HEK293 (cell line): Measurements from ENCODE around the gene SPACA4.

Source experiments
- CTCF ChIA-PET: fragments of 350-600 bp; formaldehyde crosslinking; extraction: SDS; loops from one replicate; lab custom pipeline; 2021; ENCODE audit warnings: antibody characterized with exemption; lab: Yijun Ruan, JAX
- POLR2A ChIA-PET: fragments of 300-600 bp; formaldehyde crosslinking; extraction: SDS; loops from one replicate; lab custom pipeline; 2020; ENCODE audit warnings: antibody characterized with exemption, inconsistent platforms; lab: Yijun Ruan, JAX
- H3K27ac ChIP-seq: fragments of 200-500 bp; sonication (Bioruptor generic); 2 replicates; pipeline ENCODE4 v1.5.1; 2014; ENCODE audit warnings: low read depth, low read length, control low read depth, inconsistent platforms; ENCODE audit errors: extremely low read depth
- H3K36me3 ChIP-seq, 2 experiments: fragments of 200-500 bp in 1 of 2; sonication (Bioruptor generic) in 1 of 2; 1 replicate in 1 of 2; 2 replicates in 1 of 2; pipeline ENCODE4 v1.5.1; 2014 to 2017; ENCODE audit warnings: inconsistent platforms in 2 of 2, low read length in 2 of 2; ENCODE audit not compliant: control insufficient read depth in 2 of 2, insufficient read depth in 1 of 2
- H3K4me1 ChIP-seq: fragments of 200-500 bp; sonication (Bioruptor generic); 2 replicates; pipeline ENCODE4 v1.5.1; 2014; ENCODE audit warnings: mild to moderate bottlenecking, low read length, inconsistent platforms; ENCODE audit not compliant: control insufficient read depth, insufficient read depth
- H3K4me3 ChIP-seq: 2 replicates; pipeline ENCODE4 v1.5.1; 2011; ENCODE audit warnings: low read depth, mild to moderate bottlenecking, control low read depth, low read length, moderate library complexity
- H3K9me3 ChIP-seq: fragments of 200-500 bp; sonication (Bioruptor generic); 2 replicates; pipeline ENCODE4 v1.5.1; 2014; ENCODE audit warnings: low read depth, low read length, inconsistent platforms; ENCODE audit not compliant: control insufficient read depth, insufficient read depth
- BCL11A ChIP-seq: fragments of 450-650 bp; formaldehyde crosslinking; IDR thresholded peaks from 2 replicates; pipeline ENCODE4 v1.5.1; 2016; ENCODE audit warnings: low read depth, missing biosample characterization, missing genetic modification characterization
- IKZF3 ChIP-seq: fragments of 450-650 bp; IDR thresholded peaks from 2 replicates; pipeline ENCODE4 v1.5.0; 2018; ENCODE audit warnings: missing biosample characterization, mild to moderate bottlenecking, missing genetic modification characterization, moderate library complexity
- KLF10 ChIP-seq: fragments of 450-650 bp; IDR thresholded peaks from 2 replicates; pipeline ENCODE4 v1.5.1; 2018; ENCODE audit warnings: missing biosample characterization, mild to moderate bottlenecking, missing genetic modification characterization
- OSR2 ChIP-seq: fragments of 450-650 bp; formaldehyde crosslinking; IDR thresholded peaks from 2 replicates; pipeline ENCODE4 v1.5.1; 2016; ENCODE audit warnings: missing biosample characterization, missing genetic modification characterization
- OVOL3 ChIP-seq: fragments of 450-650 bp; formaldehyde crosslinking; IDR thresholded peaks from 2 replicates; pipeline ENCODE4 v1.5.1; 2016; ENCODE audit warnings: missing biosample characterization, missing genetic modification characterization
- SP2 ChIP-seq: fragments of 450-650 bp; formaldehyde crosslinking; IDR thresholded peaks from 2 replicates; pipeline ENCODE4 v1.5.1; 2016; ENCODE audit warnings: missing biosample characterization, missing genetic modification characterization
- SP3 ChIP-seq: fragments of 450-650 bp; formaldehyde crosslinking; IDR thresholded peaks from 2 replicates; pipeline ENCODE4 v1.5.1; 2016; ENCODE audit warnings: missing biosample characterization, missing genetic modification characterization
- ZBTB26 ChIP-seq: fragments of 450-650 bp; formaldehyde crosslinking; optimal IDR thresholded peaks from 2 replicates; pipeline ENCODE3; 2016; ENCODE audit warnings: missing biosample characterization, mild to moderate bottlenecking, missing genetic modification characterization
- ZBTB8A ChIP-seq: fragments of 450-650 bp; formaldehyde crosslinking; IDR thresholded peaks from 2 replicates; pipeline ENCODE4 v1.5.1; 2016; ENCODE audit warnings: missing biosample characterization, missing genetic modification characterization
- ZFHX2 ChIP-seq: fragments of 450-650 bp; formaldehyde crosslinking; conservative IDR thresholded peaks from 2 replicates; pipeline ENCODE4 v1.5.1; 2016; ENCODE audit warnings: missing biosample characterization, missing genetic modification characterization
- ZIC2 ChIP-seq: fragments of 450-650 bp; formaldehyde crosslinking; IDR thresholded peaks from 2 replicates; pipeline ENCODE4 v1.5.1; 2016; ENCODE audit warnings: missing biosample characterization, missing genetic modification characterization
- ZNF202 ChIP-seq: fragments of 450-650 bp; formaldehyde crosslinking; IDR thresholded peaks from 2 replicates; pipeline ENCODE4 v1.5.1; 2016; ENCODE audit warnings: missing biosample characterization, missing genetic modification characterization, borderline replicate concordance
- ZNF280C ChIP-seq: fragments of 450-650 bp; formaldehyde crosslinking; IDR thresholded peaks from 2 replicates; pipeline ENCODE4 v1.5.1; 2016; ENCODE audit warnings: missing biosample characterization, missing genetic modification characterization
- ZNF366 ChIP-seq: fragments of 450-650 bp; formaldehyde crosslinking; conservative IDR thresholded peaks from 2 replicates; pipeline ENCODE4 v1.5.1; 2016; ENCODE audit warnings: missing biosample characterization, missing genetic modification characterization
- ZNF398 ChIP-seq: fragments of 450-650 bp; formaldehyde crosslinking; IDR thresholded peaks from 2 replicates; pipeline ENCODE4 v1.5.1; 2017; ENCODE audit warnings: missing biosample characterization, missing genetic modification characterization
- ZNF433 ChIP-seq: fragments of 450-650 bp; formaldehyde crosslinking; IDR thresholded peaks from 2 replicates; pipeline ENCODE4 v1.5.1; 2016; ENCODE audit warnings: missing biosample characterization, missing genetic modification characterization, low read depth
- ZNF449 ChIP-seq: fragments of 450-650 bp; formaldehyde crosslinking; IDR thresholded peaks from 2 replicates; pipeline ENCODE4 v1.5.1; 2017; ENCODE audit warnings: missing biosample characterization, mild to moderate bottlenecking, missing genetic modification characterization, moderate library complexity
- ZNF488 ChIP-seq: fragments of 450-650 bp; formaldehyde crosslinking; IDR thresholded peaks from 2 replicates; pipeline ENCODE4 v1.5.1; 2016; ENCODE audit warnings: missing biosample characterization, missing genetic modification characterization
- ZNF529 ChIP-seq: fragments of 450-650 bp; formaldehyde crosslinking; IDR thresholded peaks from 2 replicates; pipeline ENCODE4 v1.5.1; 2017; ENCODE audit warnings: missing genetic modification characterization, missing biosample characterization; ENCODE audit not compliant: insufficient replicate concordance
- ZNF561 ChIP-seq: fragments of 450-650 bp; IDR thresholded peaks from 2 replicates; pipeline ENCODE4 v1.5.1; 2018; ENCODE audit warnings: missing biosample characterization, missing genetic modification characterization, borderline replicate concordance
- ZNF600 ChIP-seq: fragments of 450-650 bp; formaldehyde crosslinking; IDR thresholded peaks from 2 replicates; pipeline ENCODE4 v1.5.1; 2016; ENCODE audit warnings: missing biosample characterization, missing genetic modification characterization
- ZNF76 ChIP-seq: fragments of 450-650 bp; formaldehyde crosslinking; IDR thresholded peaks from 2 replicates; pipeline ENCODE4; 2016; ENCODE audit warnings: low read depth, missing biosample characterization, missing genetic modification characterization, borderline replicate concordance
- ZSCAN30 ChIP-seq: fragments of 450-650 bp; IDR thresholded peaks from 2 replicates; pipeline ENCODE4 v1.5.1; 2018; ENCODE audit warnings: missing biosample characterization, mild to moderate bottlenecking, missing genetic modification characterization, moderate library complexity

The SPACA4 gene

GRCh38 chr19:48635263-48635965 is 28.9 kb downstream of the SPACA4 start:
- no peak for TF ChIP-seq BCL11A (tag by site-specific recombination)
- no peak for TF ChIP-seq OSR2 (tag by site-specific recombination)
- peak; percentile 77 for TF ChIP-seq ZFHX2 (tag by site-specific recombination)
- no peak for TF ChIP-seq ZNF202 (tag by site-specific recombination)
- TF ChIP-seq KLF10 (tag by site-specific recombination), result peak; percentile 57; the same call in 1 of the 2 replicates
- TF ChIP-seq SP3, result peak; percentile 29; the same call in 1 of the 2 replicates
- TF ChIP-seq ZNF600 (tag by site-specific recombination), result peak; percentile 27; the same call in 1 of the 2 replicates
- no peak for TF ChIP-seq OVOL3 (tag by site-specific recombination)
- 0 out of 2 replicates have a peak, but pooled peaks have one; percentile 25 for TF ChIP-seq ZSCAN30 (tag by site-specific recombination)
- peak; percentile 84 for TF ChIP-seq ZBTB8A (tag by site-specific recombination)
- TF ChIP-seq ZBTB26 (tag by site-specific recombination), result peak; percentile 49
- TF ChIP-seq SP2 (tag by site-specific recombination), result peak; percentile 27; the same call in 1 of the 2 replicates
- peak; percentile 58; the same call in 1 of the 2 replicates for TF ChIP-seq ZNF561 (tag by site-specific recombination)
- no peak for TF ChIP-seq ZNF488 (tag by site-specific recombination)
- 0 out of 2 replicates have a peak, but pooled peaks have one; percentile 12 for TF ChIP-seq IKZF3
- peak; percentile 60; the same call in 1 of the 2 replicates for TF ChIP-seq ZNF398 (tag by site-specific recombination)
- Histone ChIP-seq H3K27ac (peak overlapping the region; percentile 86), H3K4me1 (peaks cover 23% of the 10 kb centered on the region)

GRCh38 chr19:48635966-48636858 is 29.7 kb downstream of the SPACA4 start:
- Histone ChIP-seq H3K4me3 (peak overlapping the region; percentile 40), H3K36me3 (peaks cover 8 to 16% of the 10 kb centered on the region in 2 experiments; a peak in 2 of 3 replicates), H3K27ac (peak overlapping the region; percentile 72), H3K4me1 (peaks cover 23% of the 10 kb centered on the region), H3K9me3 (no peaks in the 10 kb centered on the region)
- POLR2A ChIA-PET, result interaction anchor here (1.0 to 2.7 kb wide), 3 partner anchors 10 to 17 kb away, joined by 3 to 22 read pairs (median 6); partner anchors contain the start of genes CA11, RPL18 and SPHK2
- CTCF ChIA-PET, result interaction anchor here (1.1 kb wide), 1 partner anchor 9 kb away, joined by 4 read pairs; the partner anchor contains the start of gene CA11
- TF ChIP-seq SP3, result peak; percentile 20
- peak; percentile 22; the same call in 1 of the 2 replicates for TF ChIP-seq SP2 (tag by site-specific recombination)
- TF ChIP-seq ZIC2 (tag by site-specific recombination), result peak; percentile 25
- no peak for TF ChIP-seq ZNF433 (tag by site-specific recombination)
- TF ChIP-seq ZNF366 (tag by site-specific recombination), result peak; percentile 75
- TF ChIP-seq ZNF280C (tag by site-specific recombination), result no peak
- no peak; the same call in none of the 2 replicates for TF ChIP-seq ZNF76
- TF ChIP-seq ZNF529, result no peak
- no peak for TF ChIP-seq ZNF449 (tag by site-specific recombination)

More at GRCh38 chr19:48635263-48635965, 28.9 kb downstream of the SPACA4 start:
- H3K36me3 ChIP-seq, result peaks cover 8 to 24% of the 10 kb centered on the region in 2 experiments; a peak in 2 of 3 replicates
- no peaks in the 10 kb centered on the region for H3K9me3 ChIP-seq
- H3K4me3 ChIP-seq, result peak overlapping the region; percentile 35
- POLR2A ChIA-PET, result interaction anchor here (2.7 to 3.1 kb wide), 2 partner anchors 16 to 19 kb away, joined by 22 to 25 read pairs; partner anchors contain the start of genes FAM83E, RPL18 and SPHK2
- CTCF ChIA-PET, result interaction anchor here (0.7 to 1.1 kb wide), 2 partner anchors 21 to 145 kb away, joined by 3 read pairs; no protein-coding TSS in a partner anchor
